Cardiac fibroblast (primary cell): Measurements from ENCODE around the gene ATIC.

Experiments
- DNase-seq, 2 donors: peaks; one replicate each; pipeline versions ENCODE4 v3.0.0 to v3.0.0-alpha.2; 2010; ENCODE audit warnings: low read depth in 2 of 2
- H3K4me3 ChIP-seq, 2 donors: replicated peaks in 1 of 2; 1 replicate in 1 of 2; 2 replicates in 1 of 2; pipeline ENCODE4 v1.5.1; 2011; ENCODE audit warnings: low read depth in 2 of 2, low read length in 2 of 2, mild to moderate bottlenecking in 2 of 2, moderate library complexity in 1 of 2
- TF ChIP-seq, protein P1 (sequence below): IDR thresholded peaks from one replicate; pipeline ENCODE4 v1.5.1; 2011; ENCODE audit warnings: low read depth, mild to moderate bottlenecking, low read length, inconsistent platforms

Gene ATIC

GRCh38 chr2:215368493-215368809 is 56.6 kb downstream of the ATIC start:
- TF ChIP-seq, protein P1, sequence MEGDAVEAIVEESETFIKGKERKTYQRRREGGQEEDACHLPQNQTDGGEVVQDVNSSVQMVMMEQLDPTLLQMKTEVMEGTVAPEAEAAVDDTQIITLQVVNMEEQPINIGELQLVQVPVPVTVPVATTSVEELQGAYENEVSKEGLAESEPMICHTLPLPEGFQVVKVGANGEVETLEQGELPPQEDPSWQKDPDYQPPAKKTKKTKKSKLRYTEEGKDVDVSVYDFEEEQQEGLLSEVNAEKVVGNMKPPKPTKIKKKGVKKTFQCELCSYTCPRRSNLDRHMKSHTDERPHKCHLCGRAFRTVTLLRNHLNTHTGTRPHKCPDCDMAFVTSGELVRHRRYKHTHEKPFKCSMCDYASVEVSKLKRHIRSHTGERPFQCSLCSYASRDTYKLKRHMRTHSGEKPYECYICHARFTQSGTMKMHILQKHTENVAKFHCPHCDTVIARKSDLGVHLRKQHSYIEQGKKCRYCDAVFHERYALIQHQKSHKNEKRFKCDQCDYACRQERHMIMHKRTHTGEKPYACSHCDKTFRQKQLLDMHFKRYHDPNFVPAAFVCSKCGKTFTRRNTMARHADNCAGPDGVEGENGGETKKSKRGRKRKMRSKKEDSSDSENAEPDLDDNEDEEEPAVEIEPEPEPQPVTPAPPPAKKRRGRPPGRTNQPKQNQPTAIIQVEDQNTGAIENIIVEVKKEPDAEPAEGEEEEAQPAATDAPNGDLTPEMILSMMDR, result no peak
- DNase-seq, result peak in 1 of 2 donors; percentile 3
- H3K4me3 ChIP-seq, result no peak overlapping the region

DNA sequence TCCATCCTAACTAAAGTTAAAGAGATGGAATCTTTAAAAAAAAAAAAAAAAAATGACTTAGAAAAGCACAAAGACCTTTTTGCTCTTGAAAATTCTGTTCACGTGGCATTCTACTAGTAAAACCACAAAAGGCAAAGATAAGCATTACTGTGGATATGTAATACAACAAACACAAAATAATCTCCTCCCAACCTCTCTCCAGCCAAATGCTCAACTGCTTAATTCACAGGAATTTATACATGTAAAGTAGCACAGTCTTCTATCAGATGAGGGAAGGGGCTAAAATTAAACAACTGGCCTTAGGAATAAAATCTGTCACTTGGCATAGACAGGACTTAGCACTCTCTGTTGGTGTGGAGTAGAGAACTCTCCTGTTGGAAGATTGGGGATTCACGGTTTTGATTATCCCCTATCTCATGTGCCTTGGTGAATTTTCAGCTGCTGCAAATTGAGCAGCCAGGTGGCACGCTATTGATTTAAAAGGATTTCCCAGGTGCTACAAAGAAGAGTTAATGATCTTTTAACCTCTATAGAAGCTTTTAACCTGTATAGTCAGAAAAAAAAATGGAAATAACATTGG is 57.4 kb downstream of the ATIC start:
- TF ChIP-seq, protein P1, result no peak
- DNase-seq, result peak; percentile 56 to 81
- no peak overlapping the region for H3K4me3 ChIP-seq

DNA sequence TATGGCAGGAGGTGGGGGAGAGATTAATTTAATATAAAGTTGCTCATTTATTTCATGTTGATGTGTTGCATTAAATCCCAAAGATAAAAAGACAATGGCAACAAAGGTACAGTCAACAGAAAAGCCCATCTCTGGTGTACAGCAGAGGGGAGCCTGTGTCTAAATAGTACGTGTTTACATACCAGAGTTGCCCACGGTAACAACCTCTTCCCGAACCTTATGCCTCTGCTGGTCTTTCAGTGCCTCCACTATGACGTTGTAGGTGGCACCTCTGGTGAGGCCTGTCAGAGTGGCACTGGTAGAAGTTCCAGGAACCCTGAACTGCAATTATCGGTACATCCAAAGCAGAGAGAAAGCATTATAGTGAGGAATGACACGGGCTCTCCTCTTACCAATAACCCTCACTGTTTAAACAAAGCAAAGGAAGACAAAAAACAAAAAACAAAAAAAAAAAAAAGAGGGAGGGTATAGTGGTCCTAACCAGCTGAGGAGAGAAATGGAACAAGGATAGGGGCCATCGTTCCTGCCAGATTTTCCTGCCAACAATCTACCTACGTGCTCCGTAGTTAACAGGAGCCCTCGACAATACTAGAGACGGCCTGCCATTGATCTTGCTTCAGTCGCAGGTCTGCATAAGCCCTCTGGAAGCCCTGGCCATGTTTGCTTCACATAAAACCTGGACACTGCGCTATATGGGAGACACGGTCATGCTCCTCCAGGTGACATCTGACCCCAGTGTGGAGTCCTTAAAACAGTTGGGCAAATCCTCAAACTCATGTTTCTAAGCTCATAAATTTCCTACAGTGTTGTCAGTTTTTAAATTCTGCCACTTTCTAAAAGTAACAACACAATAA is 58.5 kb downstream of the ATIC start:
- H3K4me3 ChIP-seq, result no peak overlapping the region
- TF ChIP-seq, protein P1, result no peak
- DNase-seq, result peak in 1 of 2 donors; percentile 46

DNA sequence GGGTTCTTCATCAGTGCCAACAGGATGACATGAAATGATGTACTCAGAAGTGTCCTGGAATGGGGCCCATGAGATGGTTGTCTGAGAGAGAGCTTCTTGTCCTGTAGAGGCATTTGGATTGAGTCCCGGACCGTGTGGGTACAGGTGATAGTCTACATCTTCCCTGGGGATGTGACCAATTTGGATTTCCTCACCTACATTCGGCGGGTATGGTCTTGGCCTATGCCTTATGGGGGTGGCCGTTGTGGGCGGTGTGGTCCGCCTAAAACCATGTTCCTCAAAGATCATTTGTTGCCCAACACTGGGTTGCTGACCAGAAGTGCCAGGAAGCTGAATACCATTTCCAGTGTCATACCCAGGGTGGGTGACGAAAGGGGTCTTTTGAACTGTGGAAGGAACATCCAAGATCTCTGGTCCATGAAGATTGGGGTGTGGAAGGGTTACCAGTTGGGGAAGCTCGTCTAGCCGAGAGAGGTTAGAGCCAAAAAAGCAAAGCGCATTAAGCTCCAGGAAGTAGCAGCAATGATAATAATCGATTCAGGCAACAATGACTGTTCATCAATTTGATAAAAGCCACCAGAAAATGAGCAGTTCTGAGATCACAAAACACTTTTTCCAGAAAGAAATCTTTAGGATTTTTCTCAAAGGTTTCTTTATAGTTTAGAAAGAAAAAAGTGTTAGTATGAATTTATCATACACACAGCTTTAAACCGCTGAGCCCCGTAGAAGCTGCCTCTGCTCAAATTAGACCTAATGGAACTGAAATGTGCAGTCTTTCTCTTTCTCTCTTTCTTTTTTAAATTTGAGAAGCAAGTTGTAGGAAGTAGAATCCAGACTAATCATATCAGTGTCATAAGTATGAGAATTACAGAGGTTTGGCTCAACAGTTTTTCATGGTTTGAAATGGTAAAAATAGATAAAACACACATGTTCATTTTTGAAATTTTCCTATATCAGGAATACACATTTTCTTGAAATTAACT is 60.3 kb downstream of the ATIC start:
- H3K4me3 ChIP-seq, result no peak overlapping the region
- TF ChIP-seq, protein P1, result no peak
- DNase-seq, result no peak

DNA sequence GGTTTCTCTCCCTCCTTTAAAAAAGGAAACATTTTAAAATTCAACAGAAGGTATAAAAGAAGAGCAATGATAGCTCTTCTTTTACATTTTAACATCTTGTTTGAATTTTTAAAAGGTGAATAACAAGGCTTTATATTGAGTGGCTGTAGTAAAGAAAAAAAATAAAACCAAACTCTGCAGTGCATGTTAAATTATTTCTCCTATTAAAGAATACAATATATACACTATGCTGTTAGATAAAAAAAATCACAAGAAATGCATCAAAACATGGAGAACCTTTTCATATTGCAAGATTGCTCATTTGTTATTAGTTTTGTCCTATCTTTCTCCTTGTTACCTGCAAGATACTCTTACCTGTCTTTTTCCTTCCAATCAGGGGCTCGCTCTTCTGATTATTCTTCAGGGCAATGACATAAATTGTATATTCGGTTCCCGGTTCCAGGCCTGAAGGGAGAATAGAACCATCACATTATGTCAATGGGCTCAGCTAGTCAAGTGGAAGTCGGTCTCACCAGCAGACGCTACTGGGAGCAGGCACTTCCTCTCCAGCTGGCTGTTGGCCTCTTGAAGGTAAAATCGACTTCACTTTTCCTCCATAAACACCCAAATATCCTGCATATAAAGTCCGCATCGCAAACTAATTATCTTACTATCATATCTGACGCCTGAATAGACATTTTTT is 61.2 kb downstream of the ATIC start:
- no peak overlapping the region for H3K4me3 ChIP-seq
- DNase-seq, result no peak
- TF ChIP-seq, protein P1, result no peak

DNA sequence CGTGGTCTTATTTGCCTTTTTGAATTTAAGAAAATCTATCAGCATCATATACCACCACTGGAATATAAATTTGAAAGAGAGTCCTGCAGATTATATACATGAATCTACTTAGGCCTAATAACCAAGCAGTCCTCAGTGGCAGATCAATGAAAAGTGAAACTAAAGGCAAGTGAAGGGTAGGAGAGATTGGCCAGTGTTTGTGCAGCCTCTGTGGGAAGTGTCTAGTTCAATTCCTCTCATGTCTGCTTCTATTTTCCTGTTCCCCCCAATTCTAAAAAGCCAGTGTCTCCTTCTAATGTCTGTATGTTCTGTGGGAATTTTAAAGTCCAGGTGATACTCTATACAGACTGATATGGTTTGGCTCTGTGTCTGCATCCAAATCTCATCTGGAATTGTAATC is 62.1 kb downstream of the ATIC start:
- H3K4me3 ChIP-seq, result no peak overlapping the region
- no peak for DNase-seq
- TF ChIP-seq, protein P1, result no peak
